IMR-90 (cell line): Measurements from ENCODE around the gene DDX52. TPM values are rescaled to one million over a fixed set of nuclear protein-coding genes. Genes with fewer than 3 reads are reported as not detected.

Source experiments
- ATAC-seq: fragments of 200-7000 bp; cut with Tn5 transposase; 2 replicates; pipeline ENCODE4 v1.9.1; 2020; ENCODE audit warnings: low read depth, mild to moderate bottlenecking, moderate library complexity
- BruUV-seq: library from RNA; stranded (reverse); fragments of 400-500 nt; replicated peaks from 2 replicates; lab custom pipeline; 2021; lab: Mats Ljungman, UMichigan
- CTCF ChIA-PET: fragments of 300-600 bp; formaldehyde crosslinking; extraction: SDS; loops from one replicate; lab custom pipeline; 2021; ENCODE audit warnings: antibody characterized with exemption; lab: Yijun Ruan, JAX
- POLR2A ChIA-PET: fragments of 300-600 bp; sonication (Branson Sonifier 250); formaldehyde crosslinking; loops from one replicate; lab custom pipeline; 2022; ENCODE audit warnings: antibody characterized with exemption; ENCODE audit not compliant: unreplicated experiment; lab: Charles Lee
- DNase-seq: peaks from one replicate; pipeline ENCODE4 v3.0.0; 2013
- H2AFZ ChIP-seq: replicated peaks from 2 replicates; pipeline ENCODE3; 2013; ENCODE audit warnings: low read length, mild to moderate bottlenecking; ENCODE audit not compliant: poor library complexity
- H2AK5ac ChIP-seq: 2 replicates; pipeline ENCODE4 v1.6.1; 2013; ENCODE audit warnings: low read depth, low read length, inconsistent platforms
- H2AK9ac ChIP-seq: replicated peaks from 2 replicates; pipeline ENCODE3; 2013; ENCODE audit warnings: mild to moderate bottlenecking, low read depth, low read length, moderate library complexity; ENCODE audit not compliant: poor library complexity
- H2BK120ac ChIP-seq: 2 replicates; pipeline ENCODE4 v1.6.1; 2013; ENCODE audit warnings: low read depth, low read length, inconsistent platforms
- H2BK15ac ChIP-seq: 3 replicates; pipeline ENCODE4 v1.6.1; 2013; ENCODE audit warnings: low read depth, low read length, inconsistent platforms
- H2BK20ac ChIP-seq: 2 replicates; pipeline ENCODE4 v1.6.1; 2013; ENCODE audit warnings: low read depth, mild to moderate bottlenecking, inconsistent platforms, low read length, moderate library complexity
- H2BK5ac ChIP-seq: 2 replicates; pipeline ENCODE4 v1.6.1; 2013; ENCODE audit warnings: mild to moderate bottlenecking, low read depth, low read length, inconsistent platforms; ENCODE audit not compliant: poor library complexity, severe bottlenecking
- H3K14ac ChIP-seq: replicated peaks from 2 replicates; pipeline ENCODE4 v1.6.1; 2013; ENCODE audit warnings: low read depth, low read length, inconsistent platforms
- H3K18ac ChIP-seq: 2 replicates; pipeline ENCODE4 v1.6.1; 2013; ENCODE audit warnings: low read depth, low read length, control low read depth
- H3K23ac ChIP-seq: 2 replicates; pipeline ENCODE4 v1.6.1; 2013; ENCODE audit warnings: low read depth, low read length, inconsistent platforms
- H3K27ac ChIP-seq: 2 replicates; pipeline ENCODE4 v1.5.1; 2013; ENCODE audit warnings: mild to moderate bottlenecking, control low read depth, low read length; ENCODE audit not compliant: insufficient read depth
- H3K27me3 ChIP-seq: 2 replicates; pipeline ENCODE4 v1.6.1; 2013; ENCODE audit warnings: low read length; ENCODE audit not compliant: control insufficient read depth, insufficient read depth
- H3K36me3 ChIP-seq: 2 replicates; pipeline ENCODE4 v1.6.1; 2013; ENCODE audit warnings: low read length, mixed read lengths; ENCODE audit not compliant: control insufficient read depth, insufficient read depth
- H3K4ac ChIP-seq: 2 replicates; pipeline ENCODE4 v1.6.1; 2013; ENCODE audit warnings: low read depth, low read length, inconsistent platforms
- H3K4me1 ChIP-seq: 2 replicates; pipeline ENCODE4 v1.6.1; 2013; ENCODE audit warnings: low read length, mixed read lengths; ENCODE audit not compliant: control insufficient read depth, insufficient read depth
- H3K4me2 ChIP-seq: 2 replicates; pipeline ENCODE4 v1.6.1; 2013; ENCODE audit warnings: low read depth, mild to moderate bottlenecking, control low read depth, low read length, moderate library complexity
- H3K4me3 ChIP-seq: 2 replicates; pipeline ENCODE4 v1.5.1; 2013; ENCODE audit warnings: low read depth, mild to moderate bottlenecking, control low read depth, low read length, moderate library complexity; ENCODE audit not compliant: insufficient read depth
- H3K56ac ChIP-seq: 2 replicates; pipeline ENCODE4 v1.6.1; 2013; ENCODE audit warnings: low read length, inconsistent platforms; ENCODE audit not compliant: insufficient read depth; ENCODE audit errors: extremely low read depth
- H3K79me1 ChIP-seq, 2 experiments: 2 replicates each; pipeline ENCODE4 v1.6.1; 2013; ENCODE audit warnings: low read length in 2 of 2, inconsistent platforms in 1 of 2, low read depth in 1 of 2
- H3K9ac ChIP-seq: 2 replicates; pipeline ENCODE4 v1.6.1; 2013; ENCODE audit warnings: low read depth, low read length, control low read depth
- H3K9me1 ChIP-seq: 2 replicates; pipeline ENCODE4 v1.6.1; 2013; ENCODE audit warnings: low read length, inconsistent platforms; ENCODE audit not compliant: insufficient read depth
- H3K9me3 ChIP-seq: 2 replicates; pipeline ENCODE4 v1.6.1; 2013; ENCODE audit warnings: low read length; ENCODE audit not compliant: control insufficient read depth, insufficient read depth
- H4K20me1 ChIP-seq: 2 replicates; pipeline ENCODE4 v1.6.1; 2013; ENCODE audit warnings: low read length, inconsistent platforms; ENCODE audit not compliant: insufficient read depth
- H4K5ac ChIP-seq: 2 replicates; pipeline ENCODE4 v1.6.1; 2013; ENCODE audit warnings: mild to moderate bottlenecking, low read depth, low read length, control low read depth
- H4K8ac ChIP-seq, 2 experiments: 2 replicates each; pipeline ENCODE4 v1.6.1; 2013; ENCODE audit warnings: low read depth in 2 of 2, low read length in 2 of 2, control low read depth in 1 of 2, inconsistent platforms in 1 of 2
- H4K91ac ChIP-seq: 2 replicates; pipeline ENCODE4 v1.6.1; 2013; ENCODE audit warnings: low read depth, low read length, inconsistent platforms; ENCODE audit not compliant: insufficient read depth
- BHLHE40 ChIP-seq: fragments of 150-350 bp; IDR thresholded peaks from 2 replicates; pipeline ENCODE4 v1.6.1; 2016; ENCODE audit warnings: mild to moderate bottlenecking, low read depth, low read length
- ELK1 ChIP-seq: fragments of 150-350 bp; IDR thresholded peaks from 2 replicates; pipeline ENCODE4 v1.6.1; 2016; ENCODE audit warnings: low read depth, mild to moderate bottlenecking, low read length, moderate library complexity, borderline replicate concordance
- MAZ ChIP-seq: IDR thresholded peaks from 2 replicates; pipeline ENCODE4 v1.6.1; 2012; ENCODE audit warnings: low read depth, mild to moderate bottlenecking, low read length, improper control_type of control experiment, moderate library complexity, borderline replicate concordance
- POLR2A ChIP-seq: IDR thresholded peaks from 2 replicates; pipeline ENCODE4 v1.6.1; 2012; ENCODE audit warnings: mild to moderate bottlenecking, low read depth, low read length
- USF2 ChIP-seq: fragments of 150-350 bp; IDR thresholded peaks from 2 replicates; pipeline ENCODE4 v1.6.1; 2017; ENCODE audit warnings: mild to moderate bottlenecking, antibody characterized with exemption, low read length, low read depth
- WGBS, 2 experiments: methylation state at CpG; one replicate each; pipeline versions ENCODE4 v1.1.5 to v1.1.7; 2013; ENCODE audit warnings: missing lambda C conversion rate in 2 of 2; ENCODE audit not compliant: insufficient read length in 1 of 2; ENCODE audit errors: extremely low coverage in 2 of 2; 5-methylcytosine and 5-hydroxymethylcytosine counted together
- dilution Hi-C: fragments of 300-500 bp; cut with HindIII; formaldehyde crosslinking; loops from one replicate; pipeline ENCODE4 v1.14.3; 2018; ENCODE audit warnings: low sequenced_read_pairs; ENCODE audit not compliant: unreplicated experiment
- in situ Hi-C: fragments of 300-500 bp; cut with MboI; formaldehyde crosslinking; loops from 3 replicates; pipeline ENCODE4 v1.14.3; 2019; ENCODE audit warnings: low sequenced_read_pairs, inconsistent platforms, mixed read lengths
- intact Hi-C: fragments of 100-400 bp; cut with micrococcal nuclease; formaldehyde crosslinking; loops from 2 replicates; pipeline ENCODE4 v1.10.0; 2022
- polyA plus RNA-seq, 3 experiments: library from polyadenylated mRNA; depleted of rRNA; stranded (reverse); fragments of >200 nt; gene quantifications; 2 replicates each; pipeline ENCODE4 v1.2.3, GENCODE V29; 2012; ENCODE audit warnings: low replicate concordance in 1 of 3
- total RNA-seq: library from RNA; depleted of rRNA; stranded (reverse); fragments of >200 nt; gene quantifications from 2 replicates; pipeline ENCODE4 v1.2.3, GENCODE V29; 2012

Gene DDX52
- total and polyA plus RNA-seq, 2 of the 4 experiments (the other 2 are of a cell fraction) = 12.5 to 26.7 TPM

- ChIA-PET CTCF (interaction anchor here (0.6 kb wide), 1 partner anchor 206 kb away, joined by 3 read pairs; no protein-coding TSS in a partner anchor), POLR2A (interaction anchor here (0.9 kb wide), 1 partner anchor 11 kb away, joined by 7 read pairs; no protein-coding TSS in a partner anchor)
- Histone ChIP-seq H3K9me1 (peaks cover 3% of the 10 kb centered on the region), H2BK20ac (no peak overlapping the region), H3K36me3 (peaks cover 8% of the 10 kb centered on the region), H3K23ac (no peak overlapping the region), H2BK120ac (no peak overlapping the region), H3K18ac (no peak overlapping the region), H3K56ac (no peak overlapping the region), H3K14ac (no peak overlapping the region), H4K5ac (no peak overlapping the region), H2AFZ (no peak overlapping the region), H2BK5ac (no peak overlapping the region), H4K91ac (no peak overlapping the region), H2AK5ac (no peak overlapping the region), H4K8ac (no peak overlapping the region), H2AK9ac (no peak overlapping the region), H3K9me3 (peaks cover 5% of the 10 kb centered on the region; the same call in 1 of the 2 replicates), H3K4me2 (no peak overlapping the region), H3K9ac (no peak overlapping the region), H4K20me1 (peaks cover 16% of the 10 kb centered on the region; the same call in 1 of the 2 replicates), H3K4me3 (no peak overlapping the region), H2BK15ac (no peak overlapping the region), H3K79me1 (peaks cover 23 to 59% of the 10 kb centered on the region in 2 experiments), H3K27ac (no peak overlapping the region), H3K27me3 (no peaks in the 10 kb centered on the region), H3K4ac (no peak overlapping the region), H3K4me1 (peaks cover 6% of the 10 kb centered on the region)
- in situ Hi-C loops = no loop called here
- no TSS peak for BruUV-seq
- dilution Hi-C loops = no loop called here
- DNase-seq (no peak), ATAC-seq (no peak)
- WGBS, 2 experiments = no CpG with 5 or more reads among the region's 6 CpGs
- intact Hi-C loops = loop anchor here (10.0 kb wide), 1 partner anchor 230 kb away; the partner anchor contains the start of gene C17orf78
- no peak for TF ChIP-seq USF2
- TF ChIP-seq ELK1 = no peak
- TF ChIP-seq POLR2A = no peak
- TF ChIP-seq MAZ = no peak
- no peak for TF ChIP-seq BHLHE40
Observed at GRCh38 chr17:37604556-37604955, 38.7 kb downstream of the DDX52 start.
